HCT116 (cell line): ENCODE data around the gene PDHB.

Experiments
- ATF3 ChIP-seq: IDR thresholded peaks from 2 replicates; pipeline ENCODE4 v1.6.1; 2012
- CBX3 ChIP-seq: IDR thresholded peaks from 2 replicates; pipeline ENCODE4 v1.6.1; 2012; ENCODE audit warnings: low read depth
- EZH2 ChIP-seq: fragments of 200-600 bp; sonication (generic); IDR thresholded peaks from 2 replicates; pipeline ENCODE4 v1.6.1; 2017; ENCODE audit warnings: antibody characterized with exemption, mixed run types
- MAX ChIP-seq: IDR thresholded peaks from 2 replicates; pipeline ENCODE4 v1.6.1; 2012
- POLR2A ChIP-seq: IDR thresholded peaks from 2 replicates; pipeline ENCODE4 v1.7.0; 2011; ENCODE audit warnings: borderline replicate concordance; ENCODE audit not compliant: insufficient read depth, insufficient read length; ENCODE audit errors: extremely low read depth
- POLR2AphosphoS5 ChIP-seq: IDR thresholded peaks from 2 replicates; pipeline ENCODE4 v1.6.1; 2011; ENCODE audit warnings: mild to moderate bottlenecking, low read depth, low read length, moderate library complexity
- TCF7L2 ChIP-seq: IDR thresholded peaks from 2 replicates; pipeline ENCODE4 v1.7.0; 2011; ENCODE audit warnings: borderline replicate concordance, inconsistent platforms; ENCODE audit not compliant: insufficient read depth, insufficient read length; ENCODE audit errors: extremely low read depth
- TF ChIP-seq, protein P1 (sequence below), 3 experiments: fragments of 200-600 bp in 1 of 3; sonication (generic) in 1 of 3; IDR thresholded peaks in 2 of 3; conservative IDR thresholded peaks in 1 of 3; 2 replicates each; pipeline ENCODE4 v1.5.1; 2012 to 2017; ENCODE audit warnings: low read depth in 2 of 3, low read length in 2 of 3, antibody characterized with exemption in 1 of 3, borderline replicate concordance in 1 of 3, control low read depth in 1 of 3, mild to moderate bottlenecking in 1 of 3, mixed read lengths in 1 of 3, mixed run types in 1 of 3, moderate library complexity in 1 of 3; ENCODE audit not compliant: insufficient read depth in 1 of 3

DNA sequence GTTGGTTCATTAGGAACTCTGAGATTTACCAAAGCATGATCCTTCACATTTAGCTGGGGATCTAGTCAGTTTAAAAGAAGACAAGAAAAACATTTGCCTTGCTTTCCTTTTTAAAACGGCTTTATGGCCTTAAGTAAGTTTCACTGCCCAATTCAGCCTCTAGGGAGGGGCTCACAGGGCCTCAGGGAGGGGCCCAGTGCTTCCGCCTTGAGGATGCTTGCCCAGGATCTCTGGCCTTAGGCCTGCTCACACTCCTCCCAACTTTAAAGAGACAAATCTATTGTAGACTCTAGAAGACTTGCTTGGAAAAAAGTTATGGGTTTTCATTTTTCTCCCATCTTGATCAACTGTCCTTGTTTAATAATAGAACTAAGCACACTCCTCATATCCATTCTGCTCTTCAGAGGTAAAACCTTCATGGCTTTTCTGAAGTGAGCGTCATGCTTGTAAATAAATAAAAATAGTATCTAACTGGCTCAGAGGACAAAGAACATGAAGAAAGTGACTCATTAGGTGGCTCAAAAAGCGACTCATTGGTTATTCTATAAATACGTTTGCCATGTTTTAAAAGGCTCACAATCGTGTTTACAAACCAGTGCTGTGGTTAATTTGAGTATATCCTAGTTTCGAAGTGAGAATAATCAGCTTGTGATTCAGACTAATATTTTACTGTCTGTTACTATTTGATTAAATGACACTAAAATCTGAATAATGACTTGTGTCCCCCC lies 13.7 kb downstream of the PDHB start:
- TF ChIP-seq CBX3 = no peak
- no peak for TF ChIP-seq POLR2A
- TF ChIP-seq, protein P1, sequence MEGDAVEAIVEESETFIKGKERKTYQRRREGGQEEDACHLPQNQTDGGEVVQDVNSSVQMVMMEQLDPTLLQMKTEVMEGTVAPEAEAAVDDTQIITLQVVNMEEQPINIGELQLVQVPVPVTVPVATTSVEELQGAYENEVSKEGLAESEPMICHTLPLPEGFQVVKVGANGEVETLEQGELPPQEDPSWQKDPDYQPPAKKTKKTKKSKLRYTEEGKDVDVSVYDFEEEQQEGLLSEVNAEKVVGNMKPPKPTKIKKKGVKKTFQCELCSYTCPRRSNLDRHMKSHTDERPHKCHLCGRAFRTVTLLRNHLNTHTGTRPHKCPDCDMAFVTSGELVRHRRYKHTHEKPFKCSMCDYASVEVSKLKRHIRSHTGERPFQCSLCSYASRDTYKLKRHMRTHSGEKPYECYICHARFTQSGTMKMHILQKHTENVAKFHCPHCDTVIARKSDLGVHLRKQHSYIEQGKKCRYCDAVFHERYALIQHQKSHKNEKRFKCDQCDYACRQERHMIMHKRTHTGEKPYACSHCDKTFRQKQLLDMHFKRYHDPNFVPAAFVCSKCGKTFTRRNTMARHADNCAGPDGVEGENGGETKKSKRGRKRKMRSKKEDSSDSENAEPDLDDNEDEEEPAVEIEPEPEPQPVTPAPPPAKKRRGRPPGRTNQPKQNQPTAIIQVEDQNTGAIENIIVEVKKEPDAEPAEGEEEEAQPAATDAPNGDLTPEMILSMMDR (IDR thresholded peaks at IDR 0.05 in 2 of 3, conservative IDR thresholded peaks at IDR 0.05 in 1 of 3; ENCODE audit: borderline replicate concordance in 1 of 3, insufficient read depth in 1 of 3, low read depth in 2 of 3, low read length in 2 of 3) = no peak
- TF ChIP-seq MAX = no peak
- TF ChIP-seq TCF7L2 = no peak
- no peak for TF ChIP-seq POLR2AphosphoS5
- TF ChIP-seq ATF3 = no peak
- TF ChIP-seq EZH2 = no peak
